NAMALWA (cell line): Measurements from ENCODE around the gene SAMD4A.

Experiments
- DNase-seq: peaks from one replicate; pipeline ENCODE4 v3.0.0-alpha.2; 2015; ENCODE audit warnings: low spot score

Gene SAMD4A

DNA sequence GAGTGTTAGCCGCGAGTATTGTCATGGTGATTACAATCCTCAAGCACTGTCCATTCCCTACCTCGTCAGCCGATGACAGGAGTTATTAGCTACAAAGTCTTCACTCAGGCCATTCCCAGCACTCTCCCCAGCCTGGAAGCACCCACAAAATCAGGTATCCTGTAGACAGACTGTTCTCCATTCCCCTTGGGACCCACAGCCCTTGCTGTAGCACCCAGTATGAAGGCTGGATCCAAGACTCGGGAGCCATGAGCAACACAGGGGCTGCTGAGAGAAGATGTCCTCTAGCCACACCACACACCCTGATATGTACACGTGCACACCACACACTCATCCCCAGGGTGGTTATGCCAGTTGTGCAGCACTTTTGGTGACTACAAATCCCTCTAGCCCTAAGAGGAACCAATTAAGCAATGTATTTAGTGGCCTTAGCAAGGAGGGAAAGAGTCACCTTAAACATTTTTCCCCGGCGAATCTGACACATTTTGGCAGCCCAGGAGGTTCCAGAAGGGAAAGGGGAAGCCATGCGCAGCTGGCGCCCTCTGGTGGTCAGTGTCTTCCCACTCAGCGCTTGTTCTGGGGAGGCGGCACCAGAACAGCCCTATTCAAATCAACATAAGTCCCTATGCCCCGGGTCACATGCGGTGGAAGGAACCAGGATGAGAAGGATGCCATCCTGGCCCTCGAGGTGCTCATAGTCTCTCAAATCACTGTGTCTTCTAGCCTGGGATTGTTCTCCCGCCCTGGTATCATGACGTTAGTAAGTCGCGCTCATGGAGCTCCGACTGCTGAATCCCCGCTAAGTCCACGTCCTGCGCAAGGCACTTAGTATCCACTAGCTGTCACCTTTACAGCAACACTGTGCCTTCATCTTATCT is 238.8 kb downstream of the SAMD4A start:
- peak; percentile 71 for DNase-seq

GRCh38 chr14:54806616-54807015 is 239.7 kb downstream of the SAMD4A start:
- no peak for DNase-seq

DNA sequence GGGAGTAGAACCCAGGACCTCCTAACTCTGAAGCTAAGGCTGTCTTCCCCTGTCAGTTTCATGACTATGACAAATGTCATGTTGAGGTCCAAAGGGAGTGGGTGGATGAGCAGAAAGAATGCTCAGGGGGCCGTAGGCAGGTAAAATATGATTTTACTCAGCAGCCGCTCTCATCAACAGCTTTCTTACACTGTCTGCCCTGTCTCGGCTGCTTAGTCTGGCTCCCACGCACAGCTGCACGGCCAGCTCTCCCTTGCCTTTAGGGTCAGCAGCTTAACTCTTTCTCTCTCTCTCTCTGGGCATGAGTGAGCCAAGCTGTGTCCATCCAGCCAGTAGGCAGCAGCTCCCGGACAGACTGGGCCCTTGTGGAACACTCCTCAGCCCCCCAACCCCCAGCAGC is 240.5 kb downstream of the SAMD4A start:
- DNase-seq: no peak

DNA sequence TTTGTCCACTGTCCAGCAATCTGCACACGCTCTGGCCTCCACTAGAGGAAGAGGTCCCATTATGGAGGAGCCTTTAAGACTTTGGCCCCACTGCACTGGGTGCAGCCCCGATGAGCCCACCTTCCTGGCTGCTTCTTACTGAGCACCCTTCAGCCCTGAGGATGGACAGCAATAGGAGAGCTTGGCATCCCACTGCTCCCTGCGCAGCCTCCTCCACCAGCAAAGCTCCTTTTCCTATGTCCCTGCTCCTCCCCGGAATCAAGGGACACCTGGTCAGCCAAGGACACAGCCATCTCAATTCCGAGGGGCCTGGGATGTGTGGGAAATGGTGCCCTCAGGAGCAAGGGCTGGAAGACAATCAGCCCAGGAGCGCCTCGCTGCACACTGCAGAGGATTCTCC is 241.0 kb downstream of the SAMD4A start:
- DNase-seq: no peak

GRCh38 chr14:54808326-54809161 is 241.6 kb downstream of the SAMD4A start:
- DNase-seq: no peak

- no peak for DNase-seq
Observed at GRCh38 chr14:54809767-54810166, 242.8 kb downstream of the SAMD4A start.

GRCh38 chr14:54812617-54813016 is 245.7 kb downstream of the SAMD4A start:
- no peak for DNase-seq

DNA sequence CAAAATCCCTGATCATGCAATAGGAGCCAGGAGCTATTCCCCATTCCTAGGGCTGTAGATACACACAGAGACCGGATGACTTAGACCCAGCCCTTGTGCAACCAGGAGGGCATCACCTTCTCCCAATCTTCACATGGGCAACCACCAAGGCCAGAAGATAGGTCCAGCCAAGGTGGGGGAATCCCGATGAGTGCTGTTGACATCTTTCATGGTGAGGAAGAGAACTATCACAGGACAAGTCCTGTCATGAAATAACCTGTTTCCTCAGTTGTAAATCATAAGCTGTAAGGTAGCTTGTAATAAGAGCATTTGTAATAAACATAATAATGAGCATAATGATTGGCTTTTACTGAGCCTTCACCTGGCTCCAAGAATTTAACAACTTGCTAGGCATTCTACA is 246.2 kb downstream of the SAMD4A start:
- DNase-seq: no peak

DNA sequence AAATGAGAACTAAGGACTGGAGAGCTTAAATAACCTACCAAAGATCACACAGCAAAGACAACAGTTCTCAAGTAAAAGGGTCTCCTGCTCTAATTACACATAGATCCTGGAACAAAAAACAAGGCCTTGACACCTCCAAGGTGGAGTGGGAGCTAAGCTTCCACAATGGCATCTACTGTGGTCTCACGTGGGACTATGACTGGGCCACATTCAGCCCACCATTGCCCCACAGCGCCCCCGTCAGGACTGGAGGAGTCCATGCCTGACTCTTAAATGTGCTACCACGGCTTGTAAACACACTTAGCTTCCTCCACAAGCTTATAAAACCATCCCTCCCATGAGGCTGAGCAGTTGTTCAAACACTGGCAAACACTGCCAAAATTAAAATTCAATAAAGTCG is 247.1 kb downstream of the SAMD4A start:
- peak; percentile 44 for DNase-seq

- DNase-seq: no peak
Observed at GRCh38 chr14:54815016-54815415, 248.1 kb downstream of the SAMD4A start.

GRCh38 chr14:54815515-54815914 is 248.6 kb downstream of the SAMD4A start:
- DNase-seq: no peak

DNA sequence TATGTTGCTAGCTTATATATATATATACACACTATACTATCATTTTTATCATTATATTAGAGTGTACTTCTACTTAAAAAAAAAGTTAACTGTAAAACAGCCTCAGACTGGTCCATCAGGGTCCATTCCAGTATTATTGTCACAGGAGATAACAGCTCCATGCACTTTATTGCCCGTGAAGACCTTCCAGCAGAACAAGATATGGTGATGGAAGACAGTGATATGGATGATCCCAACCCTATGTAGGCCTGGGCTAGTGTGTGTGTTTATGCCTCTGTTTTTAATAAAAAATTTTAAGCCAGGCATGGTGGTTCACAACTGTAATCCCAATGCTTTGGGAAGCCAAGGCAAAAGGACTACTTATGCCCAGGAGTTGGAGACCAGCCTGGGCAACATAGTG is 249.5 kb downstream of the SAMD4A start:
- DNase-seq: no peak

DNA sequence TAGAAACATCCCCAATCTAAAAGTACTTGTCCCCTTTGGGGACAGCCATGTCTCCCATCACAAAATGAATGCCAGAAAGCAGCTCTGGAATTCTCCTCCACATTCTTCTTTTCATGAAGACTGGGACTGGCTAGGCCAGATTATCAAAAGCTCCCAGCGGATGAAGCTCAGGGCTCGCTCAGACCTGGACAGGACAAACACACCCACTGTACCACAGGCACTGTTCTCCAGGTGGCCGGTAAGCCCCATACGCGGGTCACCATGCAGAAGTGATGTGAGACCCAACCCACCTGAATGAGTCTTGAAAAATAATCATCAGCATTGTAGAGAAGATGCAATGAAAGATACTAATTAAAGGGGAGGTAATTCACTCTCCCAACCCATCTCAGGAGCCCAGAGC is 250.6 kb downstream of the SAMD4A start:
- no peak for DNase-seq

- no peak for DNase-seq
Observed at GRCh38 chr14:54818201-54819133, 251.5 kb downstream of the SAMD4A start.

- no peak for DNase-seq
Observed at GRCh38 chr14:54822685-54823084, 255.8 kb downstream of the SAMD4A start.

- no peak for DNase-seq
Observed at GRCh38 chr14:54823757-54824549, 257.0 kb downstream of the SAMD4A start.

DNA sequence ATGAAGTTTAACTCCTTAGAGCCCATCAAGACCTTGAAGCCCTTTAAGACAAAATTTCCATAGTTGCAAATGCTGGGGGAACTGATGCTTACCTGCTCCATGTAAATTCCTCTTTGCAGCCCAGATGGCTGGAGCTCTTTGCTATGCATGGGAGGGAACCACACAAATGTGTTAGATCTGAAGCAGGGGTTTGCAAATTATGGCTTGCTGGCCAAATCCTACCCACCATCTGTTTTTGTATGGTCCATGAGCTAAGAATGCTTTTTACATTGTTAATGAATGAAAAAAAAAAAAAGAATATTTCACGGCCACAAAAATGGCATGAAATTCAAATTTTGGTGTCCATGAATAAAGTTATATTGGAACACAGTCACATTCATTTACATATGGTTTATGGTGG is 261.1 kb downstream of the SAMD4A start:
- no peak for DNase-seq

GRCh38 chr14:54829486-54830224 is 262.7 kb downstream of the SAMD4A start:
- DNase-seq: no peak

DNA sequence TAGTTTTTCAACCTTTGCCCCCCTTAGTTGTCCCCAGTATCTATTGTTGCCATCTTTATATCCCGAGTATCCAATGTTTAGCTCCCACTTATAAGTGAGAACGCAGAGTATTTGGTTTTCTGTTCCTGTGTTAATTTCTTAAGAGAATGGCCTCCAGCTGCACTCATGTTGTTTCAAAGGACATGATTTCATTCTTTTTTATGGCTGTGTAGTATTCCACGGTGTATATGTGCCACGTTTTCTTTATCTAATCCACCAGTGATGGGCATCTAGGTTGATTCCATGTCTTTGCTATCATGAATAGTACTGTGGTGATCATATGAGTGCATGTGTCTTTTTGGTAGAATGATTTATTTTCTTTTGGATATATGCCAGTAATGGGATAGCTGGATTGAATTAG is 263.7 kb downstream of the SAMD4A start:
- DNase-seq: no peak

DNA sequence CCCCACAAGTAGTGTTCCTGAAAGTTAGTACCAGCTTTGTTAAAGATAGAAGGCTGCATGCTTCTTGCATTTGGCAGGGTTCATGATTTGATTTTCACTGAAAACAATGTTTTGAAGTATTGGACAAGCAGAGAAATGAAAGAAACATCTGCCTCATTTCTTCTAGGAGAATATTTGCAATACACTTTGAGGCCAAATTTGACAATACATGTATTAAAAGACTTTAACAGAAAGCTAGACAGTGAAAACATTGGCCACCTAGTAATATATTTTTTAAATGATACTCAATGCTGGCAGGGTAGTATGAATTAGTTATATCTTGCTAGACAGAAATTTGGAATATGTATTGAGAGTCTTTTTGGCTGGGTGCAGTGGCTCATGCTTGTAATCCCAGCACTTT is 267.2 kb downstream of the SAMD4A start:
- DNase-seq: no peak

- DNase-seq: no peak
Observed at GRCh38 chr14:54834727-54835126, 267.8 kb downstream of the SAMD4A start.
